GM19043 (cell line): ENCODE measurements around the gene C1orf35.
A peak's percentile ranks its signal among the peaks of the same experiment; 100 is the strongest.

ENCODE experiments used
- ATAC-seq: cut with Tn5 transposase; IDR thresholded peaks from one replicate; pipeline ENCODE4 v1.9.1; 2021; ENCODE audit warnings: low read depth; ENCODE audit not compliant: unreplicated experiment

The C1orf35 gene

DNA sequence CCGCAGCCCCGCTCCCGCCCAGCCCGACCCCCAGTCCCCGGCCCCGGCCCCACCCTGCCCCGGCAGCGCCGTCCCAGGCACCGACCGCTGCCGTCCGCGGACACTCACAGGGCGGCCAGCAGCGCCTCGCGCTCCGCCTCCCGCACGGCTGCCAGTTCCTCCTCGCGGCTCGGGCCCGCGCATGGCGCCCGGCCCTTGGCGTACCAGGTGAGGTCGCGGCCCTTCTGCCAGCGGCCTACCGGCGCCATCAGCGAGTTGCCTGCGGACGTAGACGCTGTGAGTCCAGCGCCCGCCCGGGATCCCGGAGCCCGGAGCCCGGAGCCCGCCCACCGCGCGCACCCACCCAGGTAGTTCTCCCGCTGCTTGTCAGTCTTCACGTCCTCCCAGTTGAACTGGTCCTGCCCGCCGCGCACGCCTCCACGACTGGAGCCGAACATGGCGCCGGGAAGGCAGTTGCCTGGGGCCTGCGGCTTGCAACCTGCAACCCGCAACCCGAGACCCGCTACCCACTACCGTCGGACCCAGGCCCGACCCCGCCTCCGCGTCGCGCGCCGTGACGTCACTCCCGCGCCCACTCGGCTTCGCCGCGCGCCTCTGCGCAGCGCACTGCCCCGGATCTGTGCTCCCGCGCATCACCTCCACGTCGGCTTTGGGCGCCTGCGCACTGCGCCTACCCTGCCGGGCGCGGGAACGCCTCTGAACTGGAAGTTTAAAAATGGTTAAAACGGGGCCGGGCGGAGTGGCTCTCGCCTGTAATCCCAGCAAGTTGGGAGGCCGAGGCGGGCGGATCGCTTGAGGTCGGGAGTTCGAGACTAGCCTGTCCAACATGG is at the start of gene C1orf35:
Gene C1orf35 (minus strand): TSS at position 535 of the 830 bp plus-strand sequence. CDS start 98 bp downstream, at position 437.
- peak; percentile 73 for ATAC-seq

DNA sequence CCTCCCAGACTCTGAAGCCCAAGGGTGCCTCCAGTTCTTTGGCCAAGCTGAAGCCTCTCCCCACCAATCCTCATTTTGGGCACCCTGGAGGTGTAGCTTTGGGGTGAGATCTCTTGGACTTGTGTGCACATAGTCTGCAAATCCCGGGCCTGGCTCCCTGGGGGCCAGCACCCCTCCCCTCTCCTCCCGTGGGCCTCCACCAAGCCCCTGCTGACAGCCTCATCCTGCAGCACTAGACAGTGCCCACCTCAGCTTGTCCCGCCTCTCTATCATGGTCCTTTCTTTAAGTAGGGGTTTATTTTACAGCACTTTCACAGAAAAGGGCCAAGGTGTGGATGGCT is 49.8 kb upstream of the C1orf35 start:
- ATAC-seq, result no peak

DNA sequence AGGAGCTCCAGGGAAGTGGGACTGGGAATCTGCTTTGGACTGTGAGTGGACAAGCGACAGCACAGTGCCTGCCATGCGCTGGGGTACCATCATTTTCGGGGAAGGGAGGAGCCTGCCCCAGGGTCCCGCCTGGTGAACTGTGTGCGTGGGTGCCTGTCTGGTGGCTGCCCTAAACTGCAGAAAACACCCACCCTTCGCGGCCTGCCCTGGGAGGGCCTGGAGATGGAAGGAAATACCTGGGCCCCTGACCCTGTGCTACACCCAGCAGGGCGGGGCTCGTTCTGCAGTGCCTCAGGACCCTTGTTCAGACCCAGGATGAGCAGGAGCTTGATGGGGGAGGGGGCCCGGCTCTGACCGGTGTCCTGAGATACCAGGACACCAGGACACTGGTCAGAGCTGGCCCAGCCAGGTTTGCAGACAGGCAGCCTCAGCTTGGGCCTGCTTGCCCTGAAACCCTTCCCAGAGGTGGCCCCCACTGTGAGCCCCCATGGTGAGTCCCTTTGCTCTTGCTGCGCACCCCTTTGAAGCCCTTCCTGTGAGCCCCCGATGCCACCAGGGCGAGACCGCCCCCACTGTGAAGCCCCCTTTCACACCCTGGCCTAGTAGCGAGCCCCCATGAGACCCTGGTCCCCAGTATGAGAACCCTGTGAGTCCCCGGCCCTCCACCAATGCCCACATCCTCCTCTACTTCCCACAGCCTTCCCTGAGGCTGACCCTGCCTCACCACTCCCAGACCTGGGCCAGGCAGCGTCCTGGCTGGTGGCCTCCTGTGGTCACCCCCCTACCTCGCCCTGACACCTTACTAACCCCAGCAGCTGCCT is 49.2 kb upstream of the C1orf35 start:
- no peak for ATAC-seq

DNA sequence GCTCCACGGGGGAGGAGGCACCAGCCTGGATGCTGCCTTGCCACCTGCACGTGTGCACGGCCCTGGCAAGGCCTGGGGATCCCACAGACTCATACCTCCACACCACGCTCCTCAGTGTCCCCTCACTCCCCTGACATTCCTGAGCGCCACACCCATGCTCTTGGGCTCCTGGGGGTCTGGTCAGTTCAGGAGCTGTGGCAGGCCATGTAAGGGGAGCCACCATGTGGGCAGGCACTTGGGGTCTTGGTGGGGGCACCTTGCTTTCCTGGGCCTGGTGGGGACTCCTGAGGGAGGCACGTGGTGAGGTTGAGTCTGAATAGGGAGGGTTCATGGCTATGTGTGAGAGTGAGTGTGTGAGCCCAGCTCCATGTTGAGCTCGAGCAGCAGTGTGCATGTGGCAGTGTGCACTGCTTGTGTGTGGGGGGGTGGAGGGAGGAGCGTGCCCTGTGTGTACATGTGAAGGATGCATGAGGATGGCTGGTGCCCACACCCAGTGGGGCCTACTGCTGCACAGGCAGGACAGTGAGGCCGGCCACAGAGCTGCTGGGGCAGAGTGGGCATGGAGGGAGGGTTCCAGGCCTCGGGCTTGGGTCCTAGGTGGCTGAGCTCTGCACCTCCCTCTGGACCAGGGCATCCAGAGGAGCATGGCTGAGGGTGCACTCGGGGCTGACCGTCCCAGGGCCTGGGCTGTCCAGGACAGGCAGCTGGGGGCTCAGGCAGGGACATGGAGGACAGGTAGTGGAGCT is 48.2 kb upstream of the C1orf35 start:
- ATAC-seq, result no peak

DNA sequence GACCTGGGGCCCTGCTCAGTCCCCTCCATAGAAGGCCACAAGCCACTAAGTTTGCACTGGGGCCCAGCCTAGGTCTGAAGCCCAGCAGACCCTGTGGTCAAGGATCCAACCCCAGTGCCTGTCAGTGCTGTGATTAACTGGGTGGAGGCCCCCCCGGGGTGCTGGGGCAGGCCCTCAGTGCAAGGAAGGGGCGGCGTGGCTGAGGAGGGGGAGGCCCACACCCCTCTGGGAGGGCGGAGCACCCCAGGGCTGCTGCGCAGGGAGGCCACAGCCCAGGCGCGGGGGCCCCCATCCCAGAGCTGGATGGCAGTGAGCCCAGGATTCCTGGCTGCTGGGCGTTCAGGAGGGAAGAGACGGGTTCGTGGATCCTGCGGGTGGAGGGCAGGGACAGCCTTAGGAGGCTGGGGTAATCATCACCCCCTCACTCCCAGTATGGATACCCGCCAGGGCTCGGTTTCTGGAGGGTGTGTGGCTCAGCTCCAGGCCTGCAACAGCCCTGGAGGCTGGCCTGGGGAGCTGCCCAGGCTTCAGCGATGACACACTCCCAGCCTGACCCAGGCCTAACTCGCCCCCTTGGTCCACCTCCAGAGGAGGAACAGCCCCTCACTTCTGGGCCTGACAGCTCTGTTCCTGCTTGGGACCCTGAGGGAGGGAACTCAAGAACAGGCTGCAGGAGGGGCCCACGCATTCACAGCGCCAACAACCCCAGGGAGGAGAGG is 47.5 kb upstream of the C1orf35 start:
- no peak for ATAC-seq

DNA sequence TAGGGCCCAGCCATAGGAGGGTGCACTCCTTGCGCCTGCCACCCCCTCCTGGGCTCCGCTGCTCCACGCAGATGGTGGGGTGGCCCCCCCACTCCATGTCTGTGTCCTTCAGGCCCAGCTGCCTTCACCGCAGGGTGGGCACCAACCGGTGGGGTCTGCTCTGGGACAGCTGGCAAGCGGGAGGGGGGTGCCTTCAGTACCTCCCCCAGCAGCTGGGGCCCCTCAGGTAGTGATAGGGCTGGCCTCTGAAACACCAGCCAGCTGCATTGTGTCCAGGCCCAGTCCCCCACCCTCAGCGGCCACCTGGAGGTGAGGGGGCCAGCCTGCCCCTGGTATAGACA is 47.0 kb upstream of the C1orf35 start:
- no peak for ATAC-seq

DNA sequence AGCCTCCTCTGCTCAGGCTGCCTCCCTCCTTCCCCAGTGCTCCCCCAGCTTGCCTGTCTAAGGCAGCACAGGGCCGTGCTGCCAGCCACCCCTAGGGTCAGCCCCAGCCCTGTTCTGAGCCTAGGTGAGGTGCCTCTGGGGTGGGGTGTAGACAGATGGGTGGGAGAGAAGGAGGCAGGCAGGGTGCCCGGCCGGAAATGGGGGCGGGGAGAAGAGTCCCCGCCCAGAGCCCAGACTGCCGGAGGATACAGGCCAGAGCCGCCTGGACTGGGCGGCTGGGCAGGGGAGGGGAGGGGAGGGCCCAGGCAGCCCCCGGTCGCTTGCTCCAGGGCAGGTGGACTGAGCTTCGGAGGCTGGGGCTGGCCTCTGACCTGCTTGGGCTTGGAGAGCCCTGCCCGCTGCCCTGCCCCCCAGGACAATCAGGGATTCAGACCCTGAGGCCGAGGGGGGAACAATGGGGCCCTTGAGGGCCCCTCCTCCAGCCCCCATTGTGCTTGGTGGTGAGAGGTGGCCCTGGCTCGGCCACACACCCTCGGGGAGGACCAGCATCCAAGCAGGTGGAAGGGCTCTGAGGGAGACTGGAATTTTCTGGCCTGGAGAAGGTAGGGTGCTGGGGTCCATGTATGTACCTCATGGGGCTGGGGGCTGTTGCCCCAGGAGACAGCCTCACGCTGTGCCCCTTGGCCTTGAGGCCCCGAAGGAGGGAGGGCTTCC is 46.4 kb upstream of the C1orf35 start, which contains the start of gene GJC2:
Gene GJC2 (plus strand): TSS at position 525 of the 714 bp plus-strand sequence. CDS start 7,829 bp downstream, outside the sequence.
- ATAC-seq, result no peak

DNA sequence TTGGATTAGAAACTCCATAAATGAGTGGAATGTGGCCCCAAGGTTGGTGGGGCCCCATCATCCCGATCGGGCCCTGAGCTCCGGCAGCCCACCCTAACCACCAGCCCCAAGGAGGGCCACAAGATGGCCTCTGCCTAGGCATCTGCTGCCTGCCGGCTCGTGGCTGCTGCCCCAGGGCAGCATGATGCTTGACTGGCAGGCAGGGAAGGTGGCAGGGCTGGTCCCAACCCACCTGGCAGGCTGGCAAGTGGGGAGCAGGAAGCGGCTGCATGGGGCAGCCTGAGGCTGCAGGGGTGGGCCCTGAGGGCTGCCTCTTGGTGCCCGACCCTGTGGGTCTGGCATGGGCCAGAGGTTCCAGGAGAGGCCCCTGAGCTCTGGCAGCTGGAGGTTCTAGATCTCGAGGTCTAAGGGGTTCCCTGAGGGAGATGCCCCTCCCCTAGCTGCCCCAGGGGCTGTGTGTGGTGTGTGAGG is 45.8 kb upstream of the C1orf35 start:
- no peak for ATAC-seq

DNA sequence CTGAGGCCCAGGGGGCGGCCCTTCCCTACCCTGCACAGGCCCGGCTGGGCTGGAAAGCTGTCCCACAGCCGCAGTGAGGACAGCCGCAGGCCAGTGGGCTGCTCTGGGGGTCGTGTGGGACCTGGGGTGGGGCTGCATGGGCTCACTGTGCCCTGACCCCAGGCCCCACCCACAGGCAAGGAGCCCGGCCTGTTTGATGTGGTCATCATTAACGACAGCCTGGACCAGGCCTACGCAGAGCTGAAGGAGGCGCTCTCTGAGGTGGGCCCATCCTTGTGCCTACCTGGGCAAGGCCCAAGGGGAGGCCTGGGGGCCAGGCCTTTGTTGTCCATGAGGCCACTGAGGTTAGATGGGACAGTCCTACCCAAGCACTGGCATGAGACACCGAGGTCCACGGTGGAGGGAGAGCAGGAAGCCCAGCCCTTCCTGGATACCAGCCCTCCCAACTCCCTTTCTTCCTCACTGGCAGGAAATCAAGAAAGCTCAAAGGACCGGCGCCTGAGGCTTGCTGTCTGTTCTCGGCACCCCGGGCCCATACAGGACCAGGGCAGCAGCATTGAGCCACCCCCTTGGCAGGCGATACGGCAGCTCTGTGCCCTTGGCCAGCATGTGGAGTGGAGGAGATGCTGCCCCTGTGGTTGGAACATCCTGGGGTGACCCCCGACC is 45.2 kb upstream of the C1orf35 start:
- ATAC-seq, result no peak

DNA sequence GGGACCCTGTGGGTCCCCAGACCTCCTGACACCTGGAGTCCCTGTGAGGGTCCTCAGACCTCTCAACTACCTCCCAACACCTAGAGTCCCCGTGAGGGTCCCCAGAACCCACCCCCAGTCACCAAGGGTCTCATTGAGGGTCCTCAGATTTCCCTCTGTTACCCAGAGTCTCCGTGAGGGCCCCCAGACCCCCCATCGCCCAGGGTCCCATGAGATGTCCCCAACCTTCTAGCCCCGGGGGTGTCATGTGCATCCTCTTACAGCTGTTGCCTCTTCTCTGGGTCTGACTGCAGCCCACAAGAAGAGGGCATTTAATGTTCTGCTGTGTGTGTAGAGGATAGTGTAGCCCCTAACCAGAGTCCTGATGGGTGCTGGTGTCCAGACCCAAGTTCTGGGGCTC is 44.6 kb upstream of the C1orf35 start:
- ATAC-seq, result no peak

DNA sequence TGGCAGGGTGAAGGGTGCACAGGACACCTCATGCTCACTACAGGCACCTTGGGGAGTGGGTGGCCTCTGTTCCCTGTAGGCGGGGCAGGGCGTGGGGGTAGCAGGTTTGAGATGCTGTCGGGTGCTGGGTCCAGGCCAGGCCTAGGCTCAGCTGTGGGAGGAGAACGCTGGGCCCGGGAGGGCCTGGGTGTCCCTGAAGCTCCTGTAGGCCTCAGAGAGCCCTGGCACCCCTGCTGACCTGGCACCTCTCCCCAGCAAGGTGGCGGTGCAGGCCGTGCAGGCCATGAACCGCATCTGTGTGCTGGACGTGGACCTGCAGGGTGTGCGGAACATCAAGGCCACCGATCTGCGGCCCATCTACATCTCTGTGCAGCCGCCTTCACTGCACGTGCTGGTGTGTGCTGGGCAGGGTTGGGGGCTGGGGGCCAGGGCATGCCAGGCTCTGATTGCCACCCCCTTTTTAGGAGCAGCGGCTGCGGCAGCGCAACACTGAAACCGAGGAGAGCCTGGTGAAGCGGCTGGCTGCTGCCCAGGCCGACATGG is 44.1 kb upstream of the C1orf35 start:
- no peak for ATAC-seq

DNA sequence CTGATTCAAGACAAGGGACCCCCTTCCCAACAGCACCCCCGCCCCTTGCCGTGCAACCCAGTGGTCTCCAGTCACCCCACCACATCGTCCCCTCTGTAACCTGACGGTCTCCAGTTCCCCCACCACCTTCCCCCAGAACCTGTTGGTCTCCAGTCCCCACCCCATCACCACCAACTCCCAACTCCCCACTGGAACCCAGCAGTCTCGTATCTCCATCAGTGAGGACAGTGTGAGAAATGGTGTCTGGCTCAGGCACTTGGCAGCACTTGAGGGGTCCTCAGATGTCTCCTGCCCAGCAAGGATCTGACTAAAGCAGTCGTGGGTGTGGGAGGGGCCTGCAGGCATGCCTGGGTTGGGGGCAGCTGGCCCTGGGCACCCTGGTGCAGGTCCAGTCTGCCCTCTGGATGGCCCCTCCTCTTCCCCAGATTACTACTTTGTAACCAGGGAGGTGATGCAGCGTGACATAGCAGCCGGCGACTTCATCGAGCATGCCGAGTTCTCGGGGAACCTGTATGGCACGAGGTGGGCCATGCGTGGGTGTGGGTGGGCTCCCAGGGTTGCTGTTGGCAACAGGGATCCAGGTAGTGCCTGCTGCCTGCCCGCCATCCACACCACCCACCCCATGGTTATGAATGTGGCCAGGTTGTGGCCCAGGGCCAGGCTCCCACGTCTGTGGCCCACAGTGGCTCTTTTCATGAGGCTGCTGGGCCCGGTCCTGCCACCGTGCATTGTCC is 43.5 kb upstream of the C1orf35 start:
- ATAC-seq, result no peak

DNA sequence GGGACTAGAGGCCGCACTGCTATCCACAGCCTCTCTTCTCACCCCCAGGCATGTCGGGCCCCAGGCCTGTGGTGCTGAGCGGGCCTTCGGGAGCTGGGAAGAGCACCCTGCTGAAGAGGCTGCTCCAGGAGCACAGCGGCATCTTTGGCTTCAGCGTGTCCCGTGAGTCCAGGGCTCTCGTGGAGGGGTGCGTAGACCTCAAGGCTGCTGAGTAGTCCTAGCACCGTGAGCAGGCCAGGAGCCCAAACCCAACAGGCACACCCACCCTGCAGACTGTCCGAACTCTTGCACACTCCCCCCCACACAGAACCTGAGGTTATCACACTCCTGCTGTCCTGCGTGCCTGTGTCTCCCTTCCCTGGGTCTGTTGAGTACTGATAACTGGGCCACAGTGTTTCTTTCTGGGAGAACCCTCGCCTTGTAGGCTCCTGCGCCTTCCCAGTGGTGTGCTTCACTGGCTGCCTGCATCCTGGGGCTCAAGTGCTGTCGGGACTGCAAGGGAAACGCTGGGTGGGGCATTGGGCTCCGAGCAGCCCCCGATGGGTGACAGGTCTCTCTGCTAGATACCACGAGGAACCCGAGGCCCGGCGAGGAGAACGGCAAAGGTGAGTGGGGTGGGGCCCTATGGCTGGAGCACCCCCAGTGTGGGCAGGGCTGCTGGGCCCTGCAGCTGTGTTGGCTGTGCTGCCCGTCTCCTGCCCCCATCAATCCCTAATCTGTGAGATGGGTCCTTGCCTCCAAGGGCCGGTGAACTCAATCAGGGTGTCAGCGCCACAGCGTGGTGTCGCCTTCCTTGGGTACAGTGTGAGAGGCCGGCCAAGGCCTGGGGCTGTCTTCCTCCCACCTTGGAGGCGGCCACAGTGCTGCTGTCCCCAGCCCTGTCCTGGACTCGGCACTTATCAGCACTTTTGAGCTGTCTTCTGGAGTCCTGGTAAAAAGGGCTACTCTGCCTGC is 42.6 kb upstream of the C1orf35 start:
- ATAC-seq, result no peak

DNA sequence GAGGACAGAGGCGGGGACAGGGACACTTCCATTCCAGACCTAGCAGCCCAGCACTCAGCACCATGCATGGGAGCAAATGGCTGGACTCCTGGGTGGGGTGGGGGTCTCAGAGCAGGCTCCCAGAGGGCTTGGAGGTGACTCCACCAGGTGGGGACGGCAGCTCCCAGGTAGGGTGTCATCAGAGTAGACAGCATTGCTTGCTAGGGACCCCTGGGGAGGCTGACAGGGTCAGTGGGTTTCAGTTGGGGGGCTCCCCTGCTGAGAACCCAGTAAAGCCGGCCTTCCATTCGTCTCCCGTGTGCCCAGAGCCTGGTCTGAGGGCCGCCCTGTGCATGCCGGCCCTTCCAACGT is 41.8 kb upstream of the C1orf35 start:
- ATAC-seq, result no peak

DNA sequence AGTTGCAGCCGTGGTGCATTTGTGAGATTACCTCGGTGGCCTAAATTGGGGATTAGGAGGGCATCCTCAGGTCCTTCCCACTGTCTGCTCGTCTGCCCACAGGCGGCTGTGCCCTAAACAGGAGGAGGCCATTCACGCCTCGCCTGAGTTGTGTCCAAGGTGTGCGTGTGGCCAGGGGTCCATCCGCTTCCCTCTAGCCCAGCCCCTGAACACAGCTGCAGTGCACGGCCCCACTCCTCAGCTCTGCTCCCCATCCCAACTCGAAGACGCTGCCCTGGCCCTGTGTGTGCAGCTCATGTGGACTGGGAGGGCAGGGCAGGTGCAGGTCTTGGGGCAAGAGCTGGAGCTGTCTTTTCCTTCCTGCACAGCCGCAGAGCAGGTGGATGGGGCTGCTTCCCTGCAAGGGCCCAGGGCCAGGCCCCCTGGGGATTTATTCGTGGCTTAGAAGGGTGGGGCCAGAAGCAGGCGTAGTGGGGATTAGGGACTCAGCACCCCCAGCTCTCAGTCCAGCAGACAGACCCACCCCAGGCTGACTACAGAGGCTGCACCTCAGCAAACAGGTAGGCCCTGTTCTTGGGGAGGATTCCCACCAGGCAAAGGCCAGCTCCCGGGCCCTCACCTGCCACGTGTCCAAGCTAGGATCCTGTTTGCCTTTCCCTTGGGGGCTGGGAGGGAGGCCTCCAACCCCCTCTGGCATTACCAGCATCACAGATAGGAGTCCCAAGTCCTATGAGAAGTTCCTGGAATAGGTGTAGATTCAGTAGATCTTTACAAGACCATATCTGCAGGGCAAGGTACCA is 41.3 kb upstream of the C1orf35 start:
- no peak for ATAC-seq

DNA sequence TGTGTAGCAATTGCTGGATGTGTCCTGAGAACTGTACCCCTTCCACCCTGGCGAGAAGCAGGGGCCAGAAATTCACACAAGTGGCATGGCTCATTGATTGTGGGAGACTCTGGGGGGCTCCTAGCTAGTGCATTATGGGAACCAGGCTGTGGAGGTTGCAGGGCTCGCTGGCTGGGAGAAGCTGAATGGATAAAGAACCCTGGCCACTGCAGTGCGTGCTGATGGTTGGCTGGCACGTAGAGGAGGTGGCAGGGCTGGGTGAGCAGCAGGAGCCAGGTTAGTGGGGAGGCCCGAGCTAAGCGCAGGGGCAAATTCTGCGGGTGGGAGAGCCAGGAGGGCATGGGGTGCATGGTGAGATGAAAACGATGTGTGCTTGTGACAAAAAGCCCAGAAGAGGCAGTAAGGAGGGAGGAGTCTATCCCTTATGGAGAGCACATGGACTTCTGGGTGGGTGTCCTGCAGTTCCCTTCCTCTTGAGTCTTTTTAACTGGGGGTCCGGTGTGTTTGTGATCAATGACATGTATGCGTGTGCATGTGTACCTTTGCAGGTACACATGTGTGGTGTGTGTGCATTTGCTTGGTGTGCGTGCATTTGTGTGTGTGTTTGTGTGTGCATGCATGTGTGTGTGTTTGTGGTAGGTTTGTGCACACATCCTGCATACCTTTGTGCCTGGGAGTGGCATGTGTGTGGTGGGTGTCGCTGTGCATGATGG is 40.5 kb upstream of the C1orf35 start:
- ATAC-seq, result no peak
